HCT116 (cell line): ENCODE results near the gene THRB.

Source experiments
- CEBPB ChIP-seq: IDR thresholded peaks from 2 replicates; pipeline ENCODE4 v1.6.1; 2012; ENCODE audit warnings: low read depth
- EZH2 ChIP-seq: fragments of 200-600 bp; sonication (generic); IDR thresholded peaks from 2 replicates; pipeline ENCODE4 v1.6.1; 2017; ENCODE audit warnings: antibody characterized with exemption, mixed run types
- POLR2A ChIP-seq: IDR thresholded peaks from 2 replicates; pipeline ENCODE4 v1.7.0; 2011; ENCODE audit warnings: borderline replicate concordance; ENCODE audit not compliant: insufficient read depth, insufficient read length; ENCODE audit errors: extremely low read depth
- RAD21 ChIP-seq: IDR thresholded peaks from 2 replicates; pipeline ENCODE4 v1.6.1; 2012; ENCODE audit warnings: low read depth, mild to moderate bottlenecking
- SP1 ChIP-seq: IDR thresholded peaks from 2 replicates; pipeline ENCODE4 v1.6.1; 2012; ENCODE audit warnings: low read depth
- SRF ChIP-seq: IDR thresholded peaks from 2 replicates; pipeline ENCODE4 v1.6.1; 2012; ENCODE audit warnings: low read depth
- TCF7L2 ChIP-seq: IDR thresholded peaks from 2 replicates; pipeline ENCODE4 v1.7.0; 2011; ENCODE audit warnings: borderline replicate concordance, inconsistent platforms; ENCODE audit not compliant: insufficient read depth, insufficient read length; ENCODE audit errors: extremely low read depth
- ZNF274 ChIP-seq: fragments of 200-500 bp; sonication (Bioruptor generic); IDR thresholded peaks from 2 replicates; pipeline ENCODE4 v1.6.1; 2014; ENCODE audit warnings: mild to moderate bottlenecking, low read depth, low read length, inconsistent platforms
- TF ChIP-seq, protein P1 (sequence below), 3 experiments: fragments of 200-600 bp in 1 of 3; sonication (generic) in 1 of 3; IDR thresholded peaks in 2 of 3; conservative IDR thresholded peaks in 1 of 3; 2 replicates each; pipeline ENCODE4 v1.5.1; 2012 to 2017; ENCODE audit warnings: low read depth in 2 of 3, low read length in 2 of 3, antibody characterized with exemption in 1 of 3, borderline replicate concordance in 1 of 3, control low read depth in 1 of 3, mild to moderate bottlenecking in 1 of 3, mixed read lengths in 1 of 3, mixed run types in 1 of 3, moderate library complexity in 1 of 3; ENCODE audit not compliant: insufficient read depth in 1 of 3
- TF ChIP-seq, protein P2 (sequence below): IDR thresholded peaks from 2 replicates; pipeline ENCODE4 v1.6.1; 2011; ENCODE audit warnings: mild to moderate bottlenecking, low read length, moderate library complexity; ENCODE audit not compliant: insufficient replicate concordance; ENCODE audit errors: extremely low read depth
- TF ChIP-seq, protein P3 (sequence below): IDR thresholded peaks from 2 replicates; pipeline ENCODE4 v1.6.1; 2012
- TF ChIP-seq, protein P4 (sequence below): IDR thresholded peaks from 2 replicates; pipeline ENCODE4 v1.6.1; 2012; ENCODE audit warnings: low read depth

DNA sequence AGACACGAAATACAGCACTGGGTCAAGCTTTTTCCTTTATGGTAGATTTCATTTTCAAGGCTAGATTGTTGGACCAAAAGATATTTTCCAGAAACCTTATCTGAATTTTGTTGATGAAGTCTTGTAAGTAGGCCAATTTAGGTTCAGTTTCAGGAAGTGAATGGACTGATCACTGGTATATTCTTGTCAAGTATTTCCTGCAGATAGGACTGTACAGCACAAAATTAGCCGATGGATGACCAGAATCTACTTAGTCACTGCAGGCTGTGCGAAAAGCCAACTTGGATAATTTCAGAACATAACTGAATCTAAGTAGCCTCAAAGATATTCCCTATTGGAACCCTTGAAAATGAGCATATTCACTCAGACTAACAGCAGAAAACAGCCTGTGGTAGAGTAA is 343.1 kb downstream of the THRB start:
- TF ChIP-seq, protein P1, sequence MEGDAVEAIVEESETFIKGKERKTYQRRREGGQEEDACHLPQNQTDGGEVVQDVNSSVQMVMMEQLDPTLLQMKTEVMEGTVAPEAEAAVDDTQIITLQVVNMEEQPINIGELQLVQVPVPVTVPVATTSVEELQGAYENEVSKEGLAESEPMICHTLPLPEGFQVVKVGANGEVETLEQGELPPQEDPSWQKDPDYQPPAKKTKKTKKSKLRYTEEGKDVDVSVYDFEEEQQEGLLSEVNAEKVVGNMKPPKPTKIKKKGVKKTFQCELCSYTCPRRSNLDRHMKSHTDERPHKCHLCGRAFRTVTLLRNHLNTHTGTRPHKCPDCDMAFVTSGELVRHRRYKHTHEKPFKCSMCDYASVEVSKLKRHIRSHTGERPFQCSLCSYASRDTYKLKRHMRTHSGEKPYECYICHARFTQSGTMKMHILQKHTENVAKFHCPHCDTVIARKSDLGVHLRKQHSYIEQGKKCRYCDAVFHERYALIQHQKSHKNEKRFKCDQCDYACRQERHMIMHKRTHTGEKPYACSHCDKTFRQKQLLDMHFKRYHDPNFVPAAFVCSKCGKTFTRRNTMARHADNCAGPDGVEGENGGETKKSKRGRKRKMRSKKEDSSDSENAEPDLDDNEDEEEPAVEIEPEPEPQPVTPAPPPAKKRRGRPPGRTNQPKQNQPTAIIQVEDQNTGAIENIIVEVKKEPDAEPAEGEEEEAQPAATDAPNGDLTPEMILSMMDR (IDR thresholded peaks at IDR 0.05 in 2 of 3, conservative IDR thresholded peaks at IDR 0.05 in 1 of 3; ENCODE audit: borderline replicate concordance in 1 of 3, insufficient read depth in 1 of 3, low read depth in 2 of 3, low read length in 2 of 3), result no peak
- TF ChIP-seq RAD21 (no peak), SRF (no peak), POLR2A (no peak), ZNF274 (no peak), CEBPB (no peak), TCF7L2 (no peak), SP1 (no peak), EZH2 (no peak)
- TF ChIP-seq, protein P2, sequence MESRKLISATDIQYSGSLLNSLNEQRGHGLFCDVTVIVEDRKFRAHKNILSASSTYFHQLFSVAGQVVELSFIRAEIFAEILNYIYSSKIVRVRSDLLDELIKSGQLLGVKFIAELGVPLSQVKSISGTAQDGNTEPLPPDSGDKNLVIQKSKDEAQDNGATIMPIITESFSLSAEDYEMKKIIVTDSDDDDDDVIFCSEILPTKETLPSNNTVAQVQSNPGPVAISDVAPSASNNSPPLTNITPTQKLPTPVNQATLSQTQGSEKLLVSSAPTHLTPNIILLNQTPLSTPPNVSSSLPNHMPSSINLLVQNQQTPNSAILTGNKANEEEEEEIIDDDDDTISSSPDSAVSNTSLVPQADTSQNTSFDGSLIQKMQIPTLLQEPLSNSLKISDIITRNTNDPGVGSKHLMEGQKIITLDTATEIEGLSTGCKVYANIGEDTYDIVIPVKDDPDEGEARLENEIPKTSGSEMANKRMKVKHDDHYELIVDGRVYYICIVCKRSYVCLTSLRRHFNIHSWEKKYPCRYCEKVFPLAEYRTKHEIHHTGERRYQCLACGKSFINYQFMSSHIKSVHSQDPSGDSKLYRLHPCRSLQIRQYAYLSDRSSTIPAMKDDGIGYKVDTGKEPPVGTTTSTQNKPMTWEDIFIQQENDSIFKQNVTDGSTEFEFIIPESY, result no peak
- TF ChIP-seq, protein P3, sequence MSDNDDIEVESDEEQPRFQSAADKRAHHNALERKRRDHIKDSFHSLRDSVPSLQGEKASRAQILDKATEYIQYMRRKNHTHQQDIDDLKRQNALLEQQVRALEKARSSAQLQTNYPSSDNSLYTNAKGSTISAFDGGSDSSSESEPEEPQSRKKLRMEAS, result no peak
- TF ChIP-seq, protein P4, sequence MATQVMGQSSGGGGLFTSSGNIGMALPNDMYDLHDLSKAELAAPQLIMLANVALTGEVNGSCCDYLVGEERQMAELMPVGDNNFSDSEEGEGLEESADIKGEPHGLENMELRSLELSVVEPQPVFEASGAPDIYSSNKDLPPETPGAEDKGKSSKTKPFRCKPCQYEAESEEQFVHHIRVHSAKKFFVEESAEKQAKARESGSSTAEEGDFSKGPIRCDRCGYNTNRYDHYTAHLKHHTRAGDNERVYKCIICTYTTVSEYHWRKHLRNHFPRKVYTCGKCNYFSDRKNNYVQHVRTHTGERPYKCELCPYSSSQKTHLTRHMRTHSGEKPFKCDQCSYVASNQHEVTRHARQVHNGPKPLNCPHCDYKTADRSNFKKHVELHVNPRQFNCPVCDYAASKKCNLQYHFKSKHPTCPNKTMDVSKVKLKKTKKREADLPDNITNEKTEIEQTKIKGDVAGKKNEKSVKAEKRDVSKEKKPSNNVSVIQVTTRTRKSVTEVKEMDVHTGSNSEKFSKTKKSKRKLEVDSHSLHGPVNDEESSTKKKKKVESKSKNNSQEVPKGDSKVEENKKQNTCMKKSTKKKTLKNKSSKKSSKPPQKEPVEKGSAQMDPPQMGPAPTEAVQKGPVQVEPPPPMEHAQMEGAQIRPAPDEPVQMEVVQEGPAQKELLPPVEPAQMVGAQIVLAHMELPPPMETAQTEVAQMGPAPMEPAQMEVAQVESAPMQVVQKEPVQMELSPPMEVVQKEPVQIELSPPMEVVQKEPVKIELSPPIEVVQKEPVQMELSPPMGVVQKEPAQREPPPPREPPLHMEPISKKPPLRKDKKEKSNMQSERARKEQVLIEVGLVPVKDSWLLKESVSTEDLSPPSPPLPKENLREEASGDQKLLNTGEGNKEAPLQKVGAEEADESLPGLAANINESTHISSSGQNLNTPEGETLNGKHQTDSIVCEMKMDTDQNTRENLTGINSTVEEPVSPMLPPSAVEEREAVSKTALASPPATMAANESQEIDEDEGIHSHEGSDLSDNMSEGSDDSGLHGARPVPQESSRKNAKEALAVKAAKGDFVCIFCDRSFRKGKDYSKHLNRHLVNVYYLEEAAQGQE, result no peak
